ENCODE data around the gene WIF1. TPM values are rescaled to one million over a fixed set of nuclear protein-coding genes. Genes with fewer than 3 reads are reported as not detected.

Gene WIF1
- total and polyA plus RNA-seq, 2 of the 4 experiments (the other 2 are of a cell fraction) = not detected

- ChIA-PET CTCF (no interaction called here), POLR2A (ENCODE audit: unreplicated experiment) (no interaction called here)
- in situ Hi-C loops (cut with MboI; ENCODE audit: low sequenced_read_pairs) (no loop called here), intact Hi-C loops (cut with micrococcal nuclease) (no loop called here), dilution Hi-C loops (cut with HindIII; ENCODE audit: low sequenced_read_pairs, unreplicated experiment) (no loop called here)
- Histone ChIP-seq H2AK9ac (replicated peaks; ENCODE audit: low read depth, low read length, poor library complexity) (no peak overlapping the region), H4K20me1 (ENCODE audit: insufficient read depth, low read length) (no peaks in the 10 kb centered on the region), H2BK20ac (ENCODE audit: low read depth, low read length) (no peak overlapping the region), H3K4me3 (ENCODE audit: insufficient read depth, low read depth, low read length) (no peak overlapping the region), H3K4me2 (ENCODE audit: low read depth, low read length) (no peak overlapping the region), H3K4ac (ENCODE audit: low read depth, low read length) (no peak overlapping the region), H3K27ac (ENCODE audit: insufficient read depth, low read length) (no peak overlapping the region), H4K5ac (ENCODE audit: low read depth, low read length) (no peak overlapping the region), H4K8ac (ENCODE audit: low read depth in 2 of 2, low read length in 2 of 2) (no peak overlapping the region), H3K4me1 (ENCODE audit: control insufficient read depth, insufficient read depth, low read length) (no peaks in the 10 kb centered on the region), H3K36me3 (ENCODE audit: control insufficient read depth, insufficient read depth, low read length) (no peaks in the 10 kb centered on the region), H3K9me1 (ENCODE audit: insufficient read depth, low read length) (no peaks in the 10 kb centered on the region), H3K23ac (ENCODE audit: low read depth, low read length) (no peak overlapping the region), H3K56ac (ENCODE audit: extremely low read depth, insufficient read depth, low read length) (no peak overlapping the region), H2AK5ac (ENCODE audit: low read depth, low read length) (no peak overlapping the region), H3K27me3 (ENCODE audit: control insufficient read depth, insufficient read depth, low read length) (peaks cover 8% of the 10 kb centered on the region; the same call in 1 of the 2 replicates), H2BK5ac (ENCODE audit: low read depth, low read length, poor library complexity, severe bottlenecking) (no peak overlapping the region), H2BK120ac (ENCODE audit: low read depth, low read length) (no peak overlapping the region), H3K9me3 (ENCODE audit: control insufficient read depth, insufficient read depth, low read length) (no peaks in the 10 kb centered on the region), H4K91ac (ENCODE audit: insufficient read depth, low read depth, low read length) (no peak overlapping the region), H3K14ac (replicated peaks; ENCODE audit: low read depth, low read length) (no peak overlapping the region), H2AFZ (replicated peaks; ENCODE audit: low read length, poor library complexity) (no peak overlapping the region), H3K18ac (ENCODE audit: low read depth, low read length) (no peak overlapping the region), H3K9ac (ENCODE audit: low read depth, low read length) (no peak overlapping the region), H2BK15ac (ENCODE audit: low read depth, low read length) (no peak overlapping the region), H3K79me1 (ENCODE audit: low read depth in 1 of 2, low read length in 2 of 2) (no peaks in the 10 kb centered on the region)
- BruUV-seq (replicated peaks) = no TSS peak
- DNase-seq (no peak), ATAC-seq (ENCODE audit: low read depth) (no peak)
- WGBS, 2 experiments (ENCODE audit: extremely low coverage in 2 of 2, insufficient read length in 1 of 2) = no CpG with 5 or more reads among the region's 1 CpG
- TF ChIP-seq NFE2L2 (IDR thresholded peaks at IDR 0.05; ENCODE audit: low read depth, low read length) (no peak), FOS (IDR thresholded peaks at IDR 0.05; ENCODE audit: low read depth, low read length) (no peak), MAZ (IDR thresholded peaks at IDR 0.05; ENCODE audit: borderline replicate concordance, low read depth, low read length) (no peak), USF2 (IDR thresholded peaks at IDR 0.05; ENCODE audit: low read depth, low read length) (no peak), RFX5 (IDR thresholded peaks at IDR 0.05; ENCODE audit: low read depth, low read length) (no peak), RCOR1 (IDR thresholded peaks at IDR 0.05; ENCODE audit: insufficient replicate concordance, low read length) (no peak), BHLHE40 (IDR thresholded peaks at IDR 0.05; ENCODE audit: low read depth, low read length) (no peak), RAD21 (IDR thresholded peaks at IDR 0.05; ENCODE audit: low read length) (no peak), MXI1 (IDR thresholded peaks at IDR 0.05; ENCODE audit: borderline replicate concordance, low read depth, low read length) (no peak), CEBPB (IDR thresholded peaks at IDR 0.05; ENCODE audit: low read depth, low read length) (no peak)
Measured at GRCh38 chr12:65152596-65152995, 31.5 kb upstream of the WIF1 start.

Data from IMR-90 (cell line).